PC-9 (cell line): Measurements from ENCODE around the gene TPRG1L. TPM values are rescaled to one million over a fixed set of nuclear protein-coding genes. Genes with fewer than 3 reads are reported as not detected.

Experiments used
- BruUV-seq: library from RNA; stranded (reverse); fragments of 400-500 nt; replicated peaks from 2 replicates; lab custom pipeline; 2021; lab: Mats Ljungman, UMichigan
- CTCF ChIA-PET: fragments of 300-600 bp; sonication (Branson Sonifier 250); formaldehyde crosslinking; loops from one replicate; lab custom pipeline; 2022; ENCODE audit warnings: antibody characterized with exemption; lab: Charles Lee
- POLR2A ChIA-PET: fragments of 300-600 bp; sonication (Branson Sonifier 250); formaldehyde crosslinking; loops from one replicate; lab custom pipeline; 2022; ENCODE audit warnings: antibody characterized with exemption; ENCODE audit not compliant: unreplicated experiment; lab: Charles Lee
- DNase-seq, 2 experiments: peaks; one replicate each; pipeline versions ENCODE4 v3.0.0 to v3.0.0-alpha.2; 2015 to 2022; ENCODE audit warnings: mixed read lengths in 1 of 2
- H2AFZ ChIP-seq: fragments of 200-600 bp; sonication (generic); 2 replicates; pipeline ENCODE4 v1.8.1; 2017; ENCODE audit warnings: antibody characterized with exemption
- H3F3A ChIP-seq: fragments of 200-600 bp; sonication (generic); 2 replicates; pipeline ENCODE4 v1.8.1; 2017; ENCODE audit warnings: antibody characterized with exemption, mild to moderate bottlenecking, low read depth; ENCODE audit not compliant: insufficient read depth
- H3K27ac ChIP-seq: fragments of 200-600 bp; sonication (generic); 2 replicates; pipeline ENCODE4 v1.6.1; 2016; ENCODE audit warnings: mixed run types
- H3K27me3 ChIP-seq: fragments of 200-600 bp; sonication (generic); 2 replicates; pipeline ENCODE4 v1.6.1; 2016; ENCODE audit warnings: low read depth, mixed run types; ENCODE audit not compliant: insufficient read depth
- H3K36me3 ChIP-seq: fragments of 200-600 bp; sonication (generic); 2 replicates; pipeline ENCODE4 v1.6.1; 2016; ENCODE audit warnings: low read depth, mixed run types
- H3K4me1 ChIP-seq: fragments of 200-600 bp; sonication (generic); replicated peaks from 2 replicates; pipeline ENCODE4 v1.6.1; 2016; ENCODE audit warnings: mixed run types; ENCODE audit not compliant: insufficient read depth
- H3K4me2 ChIP-seq: fragments of 200-600 bp; sonication (generic); 2 replicates; pipeline ENCODE4 v1.6.1; 2017; ENCODE audit warnings: mixed run types
- H3K4me3 ChIP-seq: fragments of 200-600 bp; sonication (generic); 2 replicates; pipeline ENCODE4 v1.6.1; 2016; ENCODE audit warnings: mixed run types
- H3K79me2 ChIP-seq: fragments of 200-600 bp; sonication (generic); 2 replicates; pipeline ENCODE4 v1.6.1; 2017; ENCODE audit warnings: low read depth, mixed run types
- H3K9me2 ChIP-seq: fragments of 200-600 bp; sonication (generic); 2 replicates; pipeline ENCODE4 v1.8.1; 2017; ENCODE audit warnings: mild to moderate bottlenecking; ENCODE audit not compliant: insufficient read depth
- H3K9me3 ChIP-seq: fragments of 200-600 bp; sonication (generic); 2 replicates; pipeline ENCODE4 v1.8.1; 2016; ENCODE audit warnings: low read depth; ENCODE audit not compliant: insufficient read depth
- H4K20me1 ChIP-seq: fragments of 200-600 bp; sonication (generic); 2 replicates; pipeline ENCODE4 v1.8.1; 2017; ENCODE audit not compliant: insufficient read depth
- CTCF ChIP-seq: fragments of 200-600 bp; sonication (generic); conservative IDR thresholded peaks from 2 replicates; pipeline ENCODE4 v1.6.1; 2017; ENCODE audit warnings: mixed run types, antibody characterized with exemption, mild to moderate bottlenecking, moderate library complexity
- EZH2 ChIP-seq: fragments of 200-600 bp; sonication (generic); IDR thresholded peaks from 2 replicates; pipeline ENCODE4 v1.8.0; 2017; ENCODE audit warnings: antibody characterized with exemption, low read depth
- intact Hi-C: fragments of 100-400 bp; cut with micrococcal nuclease; formaldehyde crosslinking; loops from one replicate; pipeline ENCODE4 v1.10.0; 2022; ENCODE audit not compliant: unreplicated experiment
- total RNA-seq: library from RNA; stranded (reverse); gene quantifications from 2 replicates; pipeline ENCODE4 v1.2.3, GENCODE V29; 2021

The TPRG1L gene
- total RNA-seq, 1 experiment from 2014 or later = 41.4 TPM

GRCh38 chr1:3644273-3644672 lies 19.5 kb downstream of the TPRG1L start:
- H3K9me3 ChIP-seq = no peaks in the 10 kb centered on the region
- intact Hi-C loops = no loop called here
- no peaks in the 10 kb centered on the region for H4K20me1 ChIP-seq
- no peak for DNase-seq
- no TSS peak for BruUV-seq
- no peaks in the 10 kb centered on the region for H3K36me3 ChIP-seq
- ChIA-PET CTCF (no interaction called here), POLR2A (no interaction called here)
- H3K4me1 ChIP-seq = peaks cover 7% of the 10 kb centered on the region
- no peaks in the 10 kb centered on the region for H3K9me2 ChIP-seq
- TF ChIP-seq CTCF (no peak), EZH2 (no peak)
- H3K27ac ChIP-seq = no peak overlapping the region
- H3K27me3 ChIP-seq = no peaks in the 10 kb centered on the region
- peaks cover 8% of the 10 kb centered on the region for H3K79me2 ChIP-seq
- H3F3A ChIP-seq = no peaks in the 10 kb centered on the region
- H3K4me3 ChIP-seq = no peak overlapping the region
- H2AFZ ChIP-seq = no peak overlapping the region
- no peak overlapping the region for H3K4me2 ChIP-seq

- Histone ChIP-seq H3F3A (no peaks in the 10 kb centered on the region), H2AFZ (no peak overlapping the region), H3K36me3 (no peaks in the 10 kb centered on the region), H3K4me3 (no peak overlapping the region), H3K9me2 (no peaks in the 10 kb centered on the region), H3K79me2 (peaks cover 13% of the 10 kb centered on the region), H3K4me1 (peaks cover 7% of the 10 kb centered on the region), H3K27ac (no peak overlapping the region), H4K20me1 (no peaks in the 10 kb centered on the region), H3K4me2 (no peak overlapping the region), H3K9me3 (no peaks in the 10 kb centered on the region), H3K27me3 (no peaks in the 10 kb centered on the region)
- ChIA-PET POLR2A (no interaction called here), CTCF (no interaction called here)
- no peak for TF ChIP-seq EZH2
- TF ChIP-seq CTCF = no peak
- no TSS peak for BruUV-seq
- DNase-seq = no peak
- intact Hi-C loops = no loop called here
Measured at GRCh38 chr1:3645247-3645646, 20.4 kb downstream of the TPRG1L start.

DNA sequence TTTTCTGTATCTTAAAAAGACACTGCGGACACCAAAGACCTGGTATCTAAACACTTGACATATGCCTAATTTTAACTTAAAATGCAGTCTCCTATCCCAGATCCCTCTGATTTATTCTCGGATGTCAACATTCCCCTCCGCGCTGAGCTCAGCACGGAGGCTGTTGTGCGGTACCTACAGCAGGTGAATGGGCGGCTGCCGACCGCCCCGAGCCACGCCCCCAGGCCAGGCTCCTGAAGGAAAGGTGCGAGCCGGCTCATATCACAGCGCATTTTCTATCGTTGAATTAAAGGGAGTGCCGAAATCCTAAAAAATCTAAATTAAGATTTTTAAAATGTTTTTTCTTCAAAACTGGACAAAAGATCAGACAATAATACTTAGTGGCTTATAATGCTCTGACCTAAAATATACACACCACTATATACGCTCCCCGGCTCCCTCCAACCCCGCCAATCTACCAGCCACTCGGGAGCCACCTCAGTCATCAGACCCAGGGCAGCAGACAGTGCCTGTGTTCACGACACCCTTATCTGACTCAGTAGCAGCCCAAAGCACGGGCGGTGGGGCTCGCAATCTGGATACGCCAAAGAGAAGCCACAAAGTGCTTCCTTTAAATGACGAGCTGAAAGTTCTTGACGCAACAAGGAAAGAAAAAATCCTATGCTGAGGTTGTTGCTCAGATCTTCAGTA lies 21.0 kb downstream of the TPRG1L start:
- Histone ChIP-seq H3K9me2 (no peaks in the 10 kb centered on the region), H3K36me3 (no peaks in the 10 kb centered on the region), H4K20me1 (no peaks in the 10 kb centered on the region), H3K4me3 (no peak overlapping the region), H3K27ac (no peak overlapping the region), H3K4me2 (no peak overlapping the region), H3K4me1 (peaks cover 7% of the 10 kb centered on the region), H3K9me3 (no peaks in the 10 kb centered on the region), H2AFZ (no peak overlapping the region), H3K27me3 (no peaks in the 10 kb centered on the region), H3F3A (no peaks in the 10 kb centered on the region), H3K79me2 (peaks cover 13% of the 10 kb centered on the region)
- ChIA-PET POLR2A (no interaction called here), CTCF (no interaction called here)
- intact Hi-C loops = no loop called here
- DNase-seq = no peak
- no TSS peak for BruUV-seq
- TF ChIP-seq CTCF (no peak), EZH2 (no peak)
